Measurements from ENCODE around the gene WBP11.

Gene WBP11

DNA sequence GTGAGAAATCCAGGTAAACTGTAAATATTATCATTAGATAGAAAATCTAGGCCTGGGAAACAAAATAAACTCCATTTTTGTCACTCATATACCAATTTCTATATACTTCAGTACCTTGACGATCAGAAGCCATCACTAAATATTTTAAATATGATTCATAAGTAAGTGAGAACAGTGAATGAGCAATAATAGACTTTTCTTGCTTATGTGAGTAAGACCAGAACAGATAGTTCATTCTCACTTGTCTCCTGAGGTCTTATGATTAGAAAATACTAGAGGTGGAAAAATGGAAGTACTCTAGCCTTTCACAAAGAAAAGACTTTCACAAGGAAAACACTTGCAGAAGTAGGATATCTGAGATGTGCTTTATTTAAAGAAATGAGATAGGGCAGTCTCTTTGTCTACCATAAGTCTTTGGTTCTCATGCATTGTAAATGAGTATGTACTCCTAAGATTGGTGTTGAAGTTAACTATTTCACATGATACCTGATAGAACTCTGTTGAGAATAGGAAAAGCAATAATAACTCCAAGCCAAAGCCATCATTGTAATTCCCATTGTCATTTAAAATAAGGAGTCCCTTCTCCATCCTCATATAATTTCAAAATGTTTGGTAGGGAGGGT is 20.8 kb upstream of the WBP11 start:
- no peak for DNase-seq (ENCODE audit: low spot score)

DNA sequence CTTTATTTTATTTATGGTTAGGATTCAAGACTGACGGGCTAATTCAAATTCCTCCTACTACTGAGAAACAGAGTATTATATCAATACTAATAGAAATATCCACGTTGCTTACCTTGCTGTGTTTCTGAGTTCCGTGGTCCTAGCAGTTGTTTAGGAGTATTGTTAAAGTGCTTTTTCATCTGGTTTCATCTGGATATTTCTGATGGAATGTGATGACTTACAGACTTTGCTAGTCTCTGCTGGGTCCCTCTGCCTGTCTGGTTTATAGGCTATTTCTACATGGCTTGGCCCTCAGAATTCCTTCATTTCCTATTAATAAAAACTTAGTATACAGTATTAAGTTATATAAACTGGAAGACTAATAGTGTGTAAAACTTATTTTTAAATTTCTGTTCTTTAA is 10.7 kb upstream of the WBP11 start, which contains the start of gene SMCO3:
TSS of gene SMCO3 (minus strand) at position 169 of the 400 bp plus-strand sequence. CDS start 7,502 bp downstream, outside the sequence.
- no peak for DNase-seq (ENCODE audit: low spot score)

DNA sequence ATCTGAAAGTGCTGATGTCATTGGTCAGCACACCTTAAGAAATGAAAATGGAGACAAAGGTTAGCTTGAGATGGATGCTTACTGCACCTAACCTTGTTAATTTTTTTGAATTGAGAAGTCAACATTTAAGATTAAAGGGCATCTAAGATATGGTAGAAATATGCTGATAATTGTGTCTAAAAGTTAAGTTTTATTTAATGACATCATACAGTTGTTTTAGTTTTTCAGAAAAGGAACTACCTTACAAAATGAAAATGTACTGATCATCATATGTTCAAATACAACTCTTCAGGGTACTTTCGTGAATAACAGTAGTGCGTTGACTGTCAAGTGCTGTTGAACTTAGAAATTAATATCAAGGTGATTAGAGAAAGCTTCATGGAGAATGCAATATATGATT is 8.2 kb upstream of the WBP11 start:
- DNase-seq (ENCODE audit: low spot score), result no peak

DNA sequence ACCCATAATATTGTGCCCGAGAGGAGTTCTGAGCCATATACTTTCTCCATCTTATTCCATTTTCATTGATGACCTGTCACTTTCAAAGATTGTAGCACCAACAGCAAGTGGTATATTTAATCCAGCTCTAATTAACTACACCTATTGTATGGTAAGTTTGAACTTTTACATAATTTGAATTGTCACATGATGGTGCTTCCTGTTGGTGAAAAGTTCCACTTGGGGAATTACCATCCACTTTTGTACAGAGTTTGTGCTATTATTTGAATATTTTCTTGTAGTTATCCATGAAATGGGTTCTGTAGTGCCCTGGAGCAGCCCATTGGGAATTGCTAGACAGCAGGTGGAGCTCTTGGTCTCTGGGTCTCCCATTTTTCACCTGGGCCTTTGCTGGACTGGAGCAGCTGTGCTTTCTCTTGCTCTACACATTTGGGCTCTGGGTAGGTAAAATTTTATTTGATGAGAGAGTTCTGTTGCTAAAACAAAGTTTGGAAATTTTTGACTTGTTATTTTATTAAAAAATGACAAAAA is 7.7 kb upstream of the WBP11 start:
- DNase-seq (ENCODE audit: low spot score), result peak; percentile 22

DNA sequence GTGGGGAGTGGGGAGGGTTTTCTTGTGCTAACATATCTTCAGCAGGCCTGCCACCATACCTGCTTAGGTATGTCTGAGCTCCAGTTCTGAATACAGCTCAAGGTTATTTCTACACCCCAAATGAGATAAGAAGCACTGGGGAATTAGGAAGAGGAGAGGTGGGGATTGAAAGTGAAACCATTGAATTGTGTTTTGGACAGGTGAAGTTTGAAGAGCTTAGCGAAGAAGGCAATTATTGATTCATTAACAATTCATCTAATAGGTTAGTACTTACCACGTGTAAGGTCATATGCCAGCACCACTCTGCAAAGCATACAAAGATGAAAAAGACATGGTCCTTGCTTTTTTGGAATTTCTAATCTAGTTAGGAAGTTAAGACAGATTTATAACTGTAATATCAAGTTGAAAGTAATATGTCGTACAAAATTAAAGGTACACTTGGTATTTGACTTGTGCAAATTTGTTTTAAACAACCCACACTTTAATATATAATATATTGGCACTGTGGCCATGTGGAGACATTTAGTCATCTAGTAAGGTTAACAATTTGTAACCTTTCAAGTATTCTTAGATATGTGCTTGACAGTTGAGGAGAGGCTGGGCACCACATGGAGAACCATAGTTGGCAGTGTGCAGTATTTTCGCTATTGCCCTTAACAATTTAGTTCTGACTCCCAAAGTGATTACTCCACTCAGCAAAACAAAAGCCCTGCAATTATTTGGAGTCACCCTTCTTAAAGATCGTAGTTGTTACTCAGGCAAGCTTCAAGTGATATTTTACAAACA is 7.1 kb upstream of the WBP11 start:
- DNase-seq (ENCODE audit: low spot score), result no peak

DNA sequence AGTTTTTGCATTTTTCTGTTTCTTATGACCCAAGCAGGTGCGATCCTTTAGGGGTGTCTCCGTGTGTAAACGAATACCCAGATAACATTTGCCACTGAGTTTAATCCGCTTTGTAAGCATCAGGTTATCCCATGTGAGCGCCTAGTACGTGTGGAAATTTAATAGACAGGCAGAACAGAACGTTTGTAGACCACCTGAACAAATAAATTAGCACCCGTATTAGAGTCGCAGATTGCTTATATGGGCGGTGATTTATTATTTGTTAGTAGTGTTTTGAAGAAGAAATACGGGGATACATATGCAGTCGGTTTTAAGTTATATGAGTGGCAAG is 517 bp upstream of the WBP11 start:
- no peak for DNase-seq (ENCODE audit: low spot score)

DNA sequence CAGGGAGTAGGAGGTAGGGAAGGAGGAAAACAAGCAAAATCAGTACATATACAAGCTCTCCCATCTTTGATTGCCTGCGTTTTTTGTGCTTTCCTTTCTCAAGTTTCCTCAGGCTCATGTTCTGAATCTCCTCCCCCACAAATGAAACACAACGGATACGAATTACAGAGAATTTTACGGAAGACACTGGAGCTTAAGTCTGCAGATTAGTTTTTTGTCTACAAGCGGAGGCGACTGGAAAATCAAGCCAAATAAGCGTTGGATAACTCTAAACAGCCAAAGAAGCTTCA is 612 bp downstream of the WBP11 start:
- no peak for DNase-seq (ENCODE audit: low spot score)

DNA sequence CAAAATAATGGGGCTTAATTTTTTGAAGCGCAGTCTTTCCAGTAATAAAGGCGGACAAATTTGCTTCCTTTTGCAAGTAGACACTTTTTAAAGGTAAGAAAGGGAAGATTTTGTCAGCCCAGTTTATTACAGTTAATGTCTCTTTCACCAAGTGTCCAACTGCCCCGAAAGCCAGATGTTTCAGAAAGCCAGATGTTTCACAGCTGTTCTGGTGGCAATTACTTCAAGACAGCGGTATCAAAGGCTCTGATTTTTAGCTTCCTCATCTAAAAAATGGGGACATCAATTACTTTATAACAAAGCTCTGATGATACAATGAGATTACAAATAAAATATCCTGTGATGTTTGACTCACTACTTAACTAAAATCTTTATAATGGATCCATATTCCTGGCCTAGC is 1.0 kb downstream of the WBP11 start:
- peak; percentile 43 for DNase-seq (ENCODE audit: low spot score)

DNA sequence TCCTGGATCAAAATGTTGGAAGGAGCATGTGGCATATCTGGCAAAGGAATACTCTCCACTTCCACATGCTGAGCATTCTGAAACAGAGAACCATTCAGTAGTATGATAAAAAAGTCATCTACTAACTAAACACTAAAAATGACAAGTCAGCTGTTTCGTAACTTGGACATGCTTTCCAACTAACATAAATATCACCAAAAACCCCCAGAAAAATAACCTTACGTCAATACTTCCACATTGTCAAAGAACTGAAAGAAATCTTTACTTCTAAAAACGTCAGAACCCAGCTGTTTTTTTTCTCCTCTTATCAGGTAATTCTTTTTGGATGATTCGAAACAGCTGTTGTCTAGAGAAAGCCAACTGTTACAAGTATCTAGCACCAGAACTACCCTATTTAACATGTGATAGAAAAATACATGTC is 8.2 kb downstream of the WBP11 start:
- no peak for DNase-seq (ENCODE audit: low spot score)

DNA sequence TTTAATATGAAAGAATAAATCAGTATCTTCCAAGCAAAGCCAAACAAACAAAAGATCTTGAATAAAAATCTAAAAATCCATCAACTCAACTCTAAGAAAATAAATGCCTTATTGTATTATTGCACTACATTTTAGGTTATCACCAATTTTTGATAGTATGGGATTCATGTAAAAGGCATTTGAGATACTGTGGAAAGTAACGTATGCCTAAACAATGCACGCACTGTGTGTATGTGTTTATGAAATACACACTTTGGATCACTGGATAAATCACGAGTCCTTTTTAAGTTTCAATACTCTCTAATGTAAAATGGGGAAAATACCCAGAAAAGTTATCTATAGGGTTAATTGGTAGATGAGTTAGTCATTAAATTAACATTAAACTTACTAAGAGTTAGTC is 17.7 kb downstream of the WBP11 start:
- DNase-seq (ENCODE audit: low spot score), result no peak

DNA sequence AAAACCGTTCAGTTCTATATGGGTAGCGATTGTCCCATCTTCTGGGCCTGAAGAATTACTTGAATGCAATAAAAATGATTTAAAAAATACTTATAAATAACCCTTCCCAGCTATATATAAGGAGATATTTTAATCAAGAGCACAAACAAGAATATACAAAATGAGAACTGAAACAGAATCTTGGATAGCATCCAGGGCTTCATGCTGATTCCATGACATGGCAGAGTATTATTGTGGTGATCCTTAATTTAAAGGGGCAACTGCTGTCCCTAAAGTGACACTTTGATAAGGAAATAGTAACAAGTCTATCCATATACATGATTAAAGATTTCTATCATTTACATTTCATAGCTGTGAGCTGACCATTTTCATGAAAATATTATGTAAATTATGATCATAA is 18.8 kb downstream of the WBP11 start:
- DNase-seq (ENCODE audit: low spot score), result no peak

DNA sequence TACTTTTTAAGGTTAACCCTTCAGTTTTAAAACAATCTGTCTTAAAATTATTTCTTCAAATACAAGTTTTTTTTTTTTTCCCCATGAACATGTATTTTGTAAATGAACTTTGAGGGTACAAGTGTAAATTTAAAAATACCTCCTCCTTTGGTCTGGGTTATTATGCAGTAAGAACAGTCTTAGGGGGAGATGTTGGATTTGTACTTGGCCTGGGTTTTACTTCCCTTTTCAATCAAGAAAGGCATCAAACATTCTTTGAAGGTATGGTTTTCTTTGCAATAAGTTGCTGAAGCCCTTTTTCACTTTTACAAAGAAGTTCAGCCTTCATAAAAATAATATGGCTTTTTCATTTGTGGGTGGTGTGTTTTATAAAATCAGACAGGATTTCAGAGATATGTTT is 20.5 kb downstream of the WBP11 start:
- DNase-seq (ENCODE audit: low spot score), result no peak

DNA sequence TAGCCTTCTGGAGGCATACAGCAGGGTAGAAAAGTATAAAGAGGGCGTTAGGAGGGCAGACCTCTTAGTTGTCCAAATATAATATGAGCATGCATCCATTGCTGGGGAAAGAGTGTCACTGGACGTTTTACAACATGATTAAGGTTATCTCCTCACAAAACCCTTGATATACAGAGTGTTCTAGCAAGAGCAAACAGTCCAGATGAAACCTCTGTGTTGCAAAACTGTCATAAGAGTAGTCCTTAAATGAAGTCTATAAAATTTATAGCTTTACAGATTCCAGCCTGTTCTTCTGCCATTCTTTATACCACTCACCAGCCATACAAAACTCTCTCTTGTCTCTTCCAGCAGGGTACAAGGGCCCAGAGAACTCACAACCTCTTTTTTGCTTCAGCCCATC is 21.7 kb downstream of the WBP11 start:
- DNase-seq (ENCODE audit: low spot score), result no peak

DNA sequence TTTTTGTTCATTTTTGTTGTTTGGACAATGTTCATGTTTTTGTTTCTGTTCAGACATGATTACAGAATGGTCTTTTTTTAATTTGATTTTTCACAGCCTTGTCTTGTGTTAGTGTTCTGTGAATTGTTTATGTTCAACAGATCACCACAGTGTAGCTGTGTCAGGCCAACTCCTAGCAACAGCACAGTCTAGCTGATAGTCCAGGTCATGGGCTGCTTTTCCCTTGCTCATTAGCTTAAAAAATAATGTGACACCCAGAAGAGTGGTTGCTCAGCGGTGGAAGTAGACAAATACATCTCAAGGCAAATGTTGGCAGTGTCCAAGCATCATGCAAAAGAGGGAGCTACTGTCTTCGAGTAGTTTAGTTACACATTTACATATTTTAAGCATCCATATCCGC is 22.4 kb downstream of the WBP11 start:
- DNase-seq (ENCODE audit: low spot score), result no peak

DNA sequence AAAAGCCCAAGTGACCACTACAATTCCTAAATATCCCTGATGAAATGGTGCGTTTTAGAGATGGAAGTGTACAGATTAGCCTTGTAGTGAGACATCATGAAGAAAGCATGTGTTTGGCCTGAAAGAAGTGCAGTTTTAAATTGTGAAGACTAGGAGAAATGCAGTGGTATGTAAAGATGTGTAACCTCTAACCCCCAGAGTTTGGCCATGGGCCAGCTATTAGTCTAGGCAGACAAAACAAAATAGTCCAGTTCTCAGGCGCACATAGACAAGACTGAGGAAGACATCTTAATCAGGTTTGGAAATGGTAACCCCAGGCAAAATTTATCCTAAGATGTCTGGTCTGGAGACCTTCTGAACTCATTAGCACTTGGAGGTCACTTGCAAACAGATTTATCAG is 23.4 kb downstream of the WBP11 start:
- DNase-seq (ENCODE audit: low spot score), result no peak

DNA sequence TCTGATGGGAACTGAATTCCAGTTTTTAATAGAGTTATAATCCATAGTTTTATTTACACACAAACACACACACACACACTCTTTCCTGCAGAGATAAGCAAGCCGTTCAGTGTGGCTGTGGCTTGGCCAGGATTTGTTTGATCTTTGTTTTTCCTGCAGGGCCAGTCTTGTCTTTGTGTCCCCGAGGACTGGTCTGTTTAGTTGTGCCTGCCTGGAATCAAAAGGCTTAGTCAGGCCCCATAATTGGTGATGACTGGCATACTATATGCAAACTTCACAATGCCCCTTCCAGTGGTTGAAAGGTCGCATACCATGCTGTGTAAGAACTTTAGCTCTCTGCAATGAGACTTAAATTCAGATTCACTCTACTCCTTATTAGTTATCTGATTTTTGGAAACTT is 26.0 kb downstream of the WBP11 start:
- DNase-seq (ENCODE audit: low spot score), result no peak

DNA sequence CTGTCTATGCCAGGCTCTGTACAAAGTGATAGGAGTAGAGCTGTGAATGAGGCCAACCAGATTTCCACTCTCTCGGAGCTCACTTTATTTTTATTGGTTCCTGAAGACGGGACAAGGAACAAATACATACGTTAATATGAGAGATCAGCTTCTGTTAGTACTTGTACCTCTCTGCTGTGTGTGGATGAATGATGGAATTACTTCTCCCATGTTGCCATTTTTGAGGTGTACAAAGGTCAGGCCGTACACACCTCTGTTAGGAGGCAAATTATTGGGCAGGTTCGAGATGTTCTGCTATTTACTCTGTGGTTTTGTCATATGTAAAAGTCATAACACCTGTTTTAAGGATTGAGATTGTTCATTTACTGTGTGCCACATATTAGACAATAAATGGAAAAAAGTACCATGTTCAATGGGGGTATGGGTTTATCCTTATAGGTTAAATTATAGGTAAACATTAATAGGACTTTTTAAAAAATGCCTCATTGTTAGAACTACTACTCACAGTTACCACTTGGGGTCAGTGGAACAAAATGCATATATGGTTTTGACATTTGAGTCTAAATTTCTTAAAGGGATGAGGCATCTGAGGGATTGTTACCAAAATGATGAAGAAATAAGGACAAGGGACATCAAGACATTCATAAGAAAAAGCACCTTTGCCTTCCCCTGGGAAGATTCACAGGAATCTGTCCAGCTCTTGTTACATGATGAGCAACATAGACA is 26.9 kb downstream of the WBP11 start:
- DNase-seq (ENCODE audit: low spot score), result peak; percentile 47

DNA sequence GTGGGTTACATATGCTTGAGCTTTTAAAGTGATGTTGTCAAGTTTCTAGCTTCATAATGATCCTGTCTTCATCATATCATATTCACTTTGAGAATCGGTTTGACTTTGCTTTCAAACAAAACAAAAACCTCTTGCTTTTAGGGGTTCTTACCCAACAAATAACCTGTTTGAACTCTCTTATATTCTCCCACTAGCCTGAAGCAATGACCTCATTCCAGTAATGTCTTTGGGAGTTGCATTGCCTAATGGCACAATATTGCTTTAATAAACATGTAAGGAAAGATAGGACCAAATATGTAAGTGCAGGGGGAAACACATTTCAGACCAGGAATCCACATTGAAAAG is 27.7 kb downstream of the WBP11 start:
- no peak for DNase-seq (ENCODE audit: low spot score)

DNA sequence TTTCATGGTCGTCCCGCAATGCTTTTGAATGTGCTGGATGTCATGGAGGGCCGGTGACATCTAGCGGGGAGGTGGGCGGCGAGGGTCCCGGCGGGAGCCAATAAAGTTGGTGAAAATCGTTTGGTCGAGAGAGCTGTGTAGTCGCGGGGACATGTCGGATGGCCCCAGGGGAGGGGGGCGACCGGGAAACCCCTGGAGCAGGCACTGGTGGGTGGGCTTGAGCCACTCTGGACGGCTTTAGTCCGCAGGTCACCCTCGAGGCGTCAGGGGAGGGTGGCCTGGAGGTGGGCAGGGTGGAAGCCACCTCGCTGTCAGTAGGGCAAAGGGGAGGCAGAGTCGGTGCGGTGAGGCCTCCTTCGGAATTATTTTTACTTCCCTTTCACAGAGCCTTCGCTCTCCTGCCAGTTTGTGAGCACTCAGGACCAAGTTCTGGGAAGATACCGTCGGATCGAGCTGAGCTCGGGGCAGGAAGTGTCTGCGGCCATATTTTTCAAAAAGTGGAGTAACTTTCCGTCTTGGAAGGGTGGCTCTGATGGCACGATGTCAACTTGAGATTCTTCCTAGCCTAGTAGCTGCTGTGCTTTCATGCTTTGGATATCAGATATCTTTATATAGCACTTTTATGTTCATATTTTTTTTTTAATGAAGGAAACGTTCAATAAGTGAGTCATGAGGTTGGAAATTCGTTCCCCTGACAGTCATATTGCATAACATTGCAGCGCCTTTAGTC is 28.2 kb downstream of the WBP11 start:
- DNase-seq (ENCODE audit: low spot score), result no peak

DNA sequence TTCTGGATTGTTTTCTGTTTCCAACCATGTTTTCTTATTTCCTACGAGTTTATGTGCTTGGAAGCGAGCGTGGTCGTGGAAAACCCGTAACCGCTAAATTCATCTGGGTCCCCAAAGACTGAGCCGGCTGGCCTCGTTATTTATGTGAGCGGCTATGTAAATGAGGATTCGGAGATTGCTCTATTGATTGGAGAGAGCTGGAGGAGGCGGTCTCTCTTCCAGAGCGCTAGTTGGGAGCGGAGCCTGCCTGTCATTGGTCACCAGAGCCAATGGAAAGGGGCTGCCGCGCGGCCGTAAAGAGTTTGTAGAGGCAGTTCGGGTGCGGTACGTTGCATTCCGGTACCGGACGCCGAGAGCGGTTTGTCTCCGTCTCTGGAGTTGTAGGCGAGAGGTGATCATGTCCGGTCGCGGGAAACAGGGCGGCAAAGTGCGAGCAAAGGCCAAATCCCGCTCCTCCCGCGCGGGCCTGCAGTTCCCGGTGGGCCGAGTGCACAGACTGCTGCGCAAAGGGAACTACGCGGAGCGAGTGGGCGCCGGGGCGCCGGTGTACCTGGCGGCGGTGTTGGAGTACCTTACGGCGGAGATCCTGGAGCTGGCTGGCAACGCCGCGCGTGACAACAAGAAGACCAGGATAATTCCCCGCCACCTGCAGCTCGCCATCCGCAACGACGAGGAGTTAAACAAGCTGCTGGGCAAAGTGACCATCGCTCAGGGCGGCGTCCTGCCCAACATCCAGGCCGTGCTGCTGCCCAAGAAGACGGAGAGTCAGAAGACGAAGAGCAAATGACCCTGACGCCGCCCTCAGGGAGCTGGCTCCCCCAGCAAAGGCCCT is 29.0 kb downstream of the WBP11 start:
- no peak for DNase-seq (ENCODE audit: low spot score)

DNA sequence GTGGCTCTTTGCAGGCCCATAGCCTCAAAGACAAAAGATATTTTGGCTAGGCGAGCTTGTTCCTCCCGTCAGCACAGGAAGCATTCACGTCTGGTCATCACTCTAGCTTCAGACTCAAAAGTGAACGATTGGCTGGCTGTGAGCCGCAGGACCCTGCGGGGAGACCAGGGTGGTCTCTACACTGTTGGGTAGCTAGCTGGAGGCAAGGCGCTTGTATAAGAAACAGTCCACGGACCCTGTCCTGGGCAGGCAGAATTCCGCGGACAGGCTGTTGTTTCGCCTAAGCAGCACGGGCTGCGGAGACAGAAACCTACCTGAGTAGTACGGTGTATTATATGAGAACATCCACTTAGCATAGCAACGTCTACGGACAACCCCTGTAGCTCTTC is 29.6 kb downstream of the WBP11 start:
- no peak for DNase-seq (ENCODE audit: low spot score)

DNA sequence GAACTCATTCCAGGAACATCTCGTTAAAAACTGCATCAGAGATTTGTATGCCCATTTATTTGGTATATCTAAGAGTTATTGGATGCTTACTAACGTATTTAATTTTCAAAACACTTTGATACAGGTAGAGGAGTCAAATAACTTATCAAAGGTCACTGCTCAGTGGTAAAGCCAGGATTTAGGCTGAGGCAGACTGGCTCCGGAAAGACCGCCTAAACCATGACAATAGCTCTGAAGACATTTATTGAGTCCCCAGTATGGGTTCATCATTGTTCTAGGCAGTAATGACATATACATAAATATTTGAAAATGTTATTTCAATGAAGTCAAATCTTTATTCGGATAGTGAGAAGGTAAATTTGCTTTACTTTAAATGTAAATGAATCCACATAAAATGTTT is 30.3 kb downstream of the WBP11 start:
- DNase-seq (ENCODE audit: low spot score), result no peak

Data from NAMALWA (cell line).